AG09309 (cell line): Measurements from ENCODE around the gene APP.
"Not testable (repeated sequence)": the region's sequence is repeated elsewhere in the genome, so short reads cannot be mapped to it uniquely, and the experiment has no call there.

Experiments
- DNase-seq: peaks from one replicate; pipeline ENCODE4 v3.0.0-alpha.2; 2010; ENCODE audit warnings: low read depth
- H3K4me3 ChIP-seq: 2 replicates; pipeline ENCODE4 v1.5.1; 2011; ENCODE audit warnings: mild to moderate bottlenecking, low read depth, low read length, moderate library complexity; ENCODE audit not compliant: control insufficient read depth
- CTCF ChIP-seq: IDR thresholded peaks from 2 replicates; pipeline ENCODE4 v1.5.1; 2011; ENCODE audit warnings: mild to moderate bottlenecking, low read depth, low read length, inconsistent platforms; ENCODE audit not compliant: insufficient read depth, control insufficient read depth; ENCODE audit errors: missing control alignments

Gene APP

GRCh38 chr21:26089730-26090129, 80.8 kb downstream of the APP start:
- no peak overlapping the region for H3K4me3 ChIP-seq
- no peak for TF ChIP-seq CTCF
- no peak for DNase-seq

GRCh38 chr21:26087223-26087918, 83.2 kb downstream of the APP start:
- DNase-seq: no peak
- no peak overlapping the region for H3K4me3 ChIP-seq
- no peak for TF ChIP-seq CTCF

- H3K4me3 ChIP-seq: no peak overlapping the region
- no peak for DNase-seq
- TF ChIP-seq CTCF: no peak
Measured at GRCh38 chr21:26085882-26086281, 84.7 kb downstream of the APP start.

DNA sequence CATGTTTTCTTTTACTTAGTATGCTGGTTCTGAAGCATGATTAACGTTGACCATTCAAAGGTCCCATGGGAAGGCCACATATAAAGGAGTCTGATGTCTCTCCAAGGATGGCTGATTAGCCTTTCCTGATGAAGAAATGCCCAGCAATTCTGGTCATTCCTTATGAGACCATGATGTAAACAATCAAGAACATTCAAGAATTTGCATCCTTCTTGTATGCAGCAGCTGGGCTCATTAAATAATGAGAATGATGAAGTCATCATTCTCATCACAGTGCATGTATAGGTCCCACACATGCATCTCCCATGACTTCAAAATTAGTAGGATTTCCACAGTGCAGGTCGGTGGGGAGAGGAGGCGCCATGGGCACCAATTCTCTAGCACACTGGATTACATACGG, 85.4 kb downstream of the APP start:
- TF ChIP-seq CTCF: no peak
- H3K4me3 ChIP-seq: no peak overlapping the region
- DNase-seq: no peak

DNA sequence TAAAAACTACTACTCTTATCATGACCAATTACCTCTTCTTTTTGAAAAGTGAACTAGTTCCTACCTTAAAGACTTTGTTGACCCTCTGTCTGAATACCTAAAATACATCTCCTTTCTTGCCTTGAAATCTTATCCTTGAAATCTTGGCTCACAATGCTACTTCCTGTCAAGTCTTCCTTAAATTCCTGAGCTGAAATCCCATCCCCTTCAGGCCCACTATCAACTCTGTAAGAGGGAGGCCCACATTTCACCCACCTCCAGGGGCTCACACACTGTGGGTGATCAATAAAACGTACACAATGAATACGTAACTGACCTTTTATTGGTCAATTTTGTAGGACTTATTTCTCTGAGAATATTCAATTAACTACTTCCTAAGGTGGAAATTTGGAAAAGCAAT, 88.0 kb downstream of the APP start:
- H3K4me3 ChIP-seq: no peak overlapping the region
- DNase-seq: no peak
- no peak for TF ChIP-seq CTCF

- not testable (repeated sequence) for DNase-seq, H3K4me3 ChIP-seq
Measured at GRCh38 chr21:26081175-26081760, 89.3 kb downstream of the APP start.

DNA sequence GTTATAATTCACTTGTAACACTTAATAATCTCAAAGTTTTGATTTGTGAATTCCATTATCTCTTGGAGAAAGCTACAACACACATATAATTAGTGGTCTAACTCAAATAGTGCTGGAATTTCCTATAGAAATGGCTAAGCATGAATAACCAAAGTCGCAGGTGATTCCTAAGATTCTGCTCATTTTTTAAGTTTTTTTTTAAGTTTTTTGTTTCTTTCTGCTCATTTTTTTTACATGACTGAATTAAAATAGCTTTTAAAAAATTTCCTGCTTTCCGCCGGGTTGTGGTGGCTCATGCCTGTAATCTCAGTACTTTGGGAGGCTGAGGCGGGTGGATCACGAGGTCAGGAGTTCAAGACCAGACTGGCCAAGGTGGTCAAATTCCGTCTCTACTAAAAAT, 90.4 kb downstream of the APP start:
- DNase-seq: no peak
- TF ChIP-seq CTCF: no peak
- no peak overlapping the region for H3K4me3 ChIP-seq
